ENCODE measurements around the gene GPD2.
"Not testable (repeated sequence)": the region's sequence is repeated elsewhere in the genome, so short reads cannot be mapped to it uniquely, and the experiment has no call there.

Gene GPD2

DNA sequence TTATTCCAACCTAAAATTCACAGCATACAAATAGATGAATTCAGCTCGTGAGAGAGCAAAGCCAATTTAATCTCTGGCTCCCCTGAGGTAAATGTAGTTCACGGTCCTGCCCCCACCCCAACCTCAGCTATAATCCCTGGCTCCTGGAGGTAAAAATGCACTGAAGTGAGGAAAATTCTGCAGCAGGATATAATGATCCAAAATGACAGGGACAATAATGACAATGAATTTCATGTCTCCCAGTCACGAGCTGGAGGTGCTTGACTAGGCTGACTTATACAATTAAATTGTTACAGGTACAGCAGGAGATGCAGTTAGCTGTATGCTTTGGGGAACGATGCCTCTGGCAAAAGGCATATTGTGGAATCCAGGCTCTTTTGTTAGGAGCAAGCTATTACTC is 82.0 kb downstream of the GPD2 start:
- no peaks in the 10 kb centered on the region for H3K79me2 ChIP-seq (ENCODE audit: insufficient read depth, low read length)
- H3F3A ChIP-seq (ENCODE audit: low read depth), result no peaks in the 10 kb centered on the region
- no peaks in the 10 kb centered on the region for H3K4me1 ChIP-seq (ENCODE audit: insufficient read depth, low read length, poor library complexity, severe bottlenecking)

GRCh38 chr2:156522864-156523440 is 86.8 kb downstream of the GPD2 start:
- Histone ChIP-seq H3K27me3 (ENCODE audit: insufficient read depth, low read length, poor library complexity, severe bottlenecking) (no peaks in the 10 kb centered on the region), H3K4me3 (ENCODE audit: low read length, poor library complexity, severe bottlenecking) (no peak overlapping the region), H4K20me1 (ENCODE audit: insufficient read depth, low read length, poor library complexity, severe bottlenecking) (no peaks in the 10 kb centered on the region), H3K9me3 (ENCODE audit: insufficient read depth, low read depth, low read length) (no peaks in the 10 kb centered on the region), H3F3A (ENCODE audit: low read depth) (no peaks in the 10 kb centered on the region), H3K9ac (ENCODE audit: low read depth, low read length, poor library complexity, severe bottlenecking) (no peak overlapping the region), H3K36me3 (ENCODE audit: insufficient read depth, low read length) (0 out of 2 replicates have a peak, but pooled peaks cover 6% of the 10 kb centered on the region), H3K79me2 (ENCODE audit: insufficient read depth, low read length) (no peaks in the 10 kb centered on the region), H3K4me2 (ENCODE audit: low read depth, low read length, poor library complexity, severe bottlenecking) (no peak overlapping the region), H3K9me2 (replicated peaks; ENCODE audit: low read depth, low read length) (no peaks in the 10 kb centered on the region), H2AFZ (ENCODE audit: low read length) (no peak overlapping the region), H3K4me1 (ENCODE audit: insufficient read depth, low read length, poor library complexity, severe bottlenecking) (no peaks in the 10 kb centered on the region)
- TF ChIP-seq EZH2phosphoT487 (IDR thresholded peaks at IDR 0.05; ENCODE audit: borderline replicate concordance), result no peak
- no peak for TF ChIP-seq CTCF (conservative IDR thresholded peaks at IDR 0.05; ENCODE audit: low read length)

More for the DNA sequence above, 82.0 kb downstream of the GPD2 start:
- H3K27me3 ChIP-seq (ENCODE audit: insufficient read depth, low read length, poor library complexity, severe bottlenecking), result no peaks in the 10 kb centered on the region
- no peak overlapping the region for H2AFZ ChIP-seq (ENCODE audit: low read length)
- no peak overlapping the region for H3K4me3 ChIP-seq (ENCODE audit: low read length, poor library complexity, severe bottlenecking)
- H4K20me1 ChIP-seq (ENCODE audit: insufficient read depth, low read length, poor library complexity, severe bottlenecking), result no peaks in the 10 kb centered on the region
- H3K36me3 ChIP-seq (ENCODE audit: insufficient read depth, low read length), result peaks cover 27% of the 10 kb centered on the region; the same call in 1 of the 2 replicates
- TF ChIP-seq EZH2phosphoT487 (IDR thresholded peaks at IDR 0.05; ENCODE audit: borderline replicate concordance), result no peak
- no peak for TF ChIP-seq CTCF (conservative IDR thresholded peaks at IDR 0.05; ENCODE audit: low read length)
- no peaks in the 10 kb centered on the region for H3K9me2 ChIP-seq (replicated peaks; ENCODE audit: low read depth, low read length)
- no peak overlapping the region for H3K9ac ChIP-seq (ENCODE audit: low read depth, low read length, poor library complexity, severe bottlenecking)
- no peaks in the 10 kb centered on the region for H3K9me3 ChIP-seq (ENCODE audit: insufficient read depth, low read depth, low read length)
- H3K4me2 ChIP-seq (ENCODE audit: low read depth, low read length, poor library complexity, severe bottlenecking), result no peak overlapping the region

DNA sequence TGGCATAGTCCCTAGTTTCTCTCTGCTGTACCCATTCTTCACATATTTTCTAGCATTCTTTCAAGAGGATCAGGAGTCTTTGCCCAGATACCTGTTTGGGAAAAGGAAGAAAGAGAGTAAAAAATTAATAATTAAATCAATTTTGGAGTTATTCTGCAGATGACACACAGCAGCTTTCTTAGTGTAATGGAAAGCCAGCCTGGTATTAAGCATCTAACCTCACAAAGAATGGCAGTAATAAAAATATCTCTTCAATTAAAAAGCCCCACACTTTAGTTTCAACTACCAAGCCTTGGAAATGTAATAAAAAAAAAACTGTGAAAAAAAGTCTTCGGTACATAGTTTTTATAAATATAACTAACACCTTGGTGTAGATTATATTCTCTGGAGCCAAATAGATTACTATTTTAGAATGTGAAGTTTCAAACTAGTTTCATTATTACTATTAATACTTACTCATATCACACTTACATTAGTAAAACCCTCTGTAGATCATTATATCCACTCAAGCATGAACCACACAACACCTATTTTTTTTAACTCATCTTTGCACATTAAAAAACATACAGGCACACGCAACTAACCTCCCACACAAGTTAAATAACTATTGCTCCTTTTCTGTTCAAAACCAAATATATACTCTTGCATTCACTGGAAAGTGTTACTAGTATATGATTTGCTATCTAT is 90.9 kb downstream of the GPD2 start:
- Histone ChIP-seq H3K9me2 (replicated peaks; ENCODE audit: low read depth, low read length) (no peaks in the 10 kb centered on the region), H3K4me2 (ENCODE audit: low read depth, low read length, poor library complexity, severe bottlenecking) (no peak overlapping the region), H4K20me1 (ENCODE audit: insufficient read depth, low read length, poor library complexity, severe bottlenecking) (no peaks in the 10 kb centered on the region), H3K27me3 (ENCODE audit: insufficient read depth, low read length, poor library complexity, severe bottlenecking) (no peaks in the 10 kb centered on the region), H3K4me3 (ENCODE audit: low read length, poor library complexity, severe bottlenecking) (no peak overlapping the region), H3K36me3 (ENCODE audit: insufficient read depth, low read length) (no peaks in the 10 kb centered on the region), H2AFZ (ENCODE audit: low read length) (no peak overlapping the region), H3K9me3 (ENCODE audit: insufficient read depth, low read depth, low read length) (no peaks in the 10 kb centered on the region), H3K79me2 (ENCODE audit: insufficient read depth, low read length) (no peaks in the 10 kb centered on the region), H3K4me1 (ENCODE audit: insufficient read depth, low read length, poor library complexity, severe bottlenecking) (no peaks in the 10 kb centered on the region), H3F3A (ENCODE audit: low read depth) (no peaks in the 10 kb centered on the region), H3K9ac (ENCODE audit: low read depth, low read length, poor library complexity, severe bottlenecking) (no peak overlapping the region)
- no peak for TF ChIP-seq EZH2phosphoT487 (IDR thresholded peaks at IDR 0.05; ENCODE audit: borderline replicate concordance)
- no peak for TF ChIP-seq CTCF (conservative IDR thresholded peaks at IDR 0.05; ENCODE audit: low read length)

DNA sequence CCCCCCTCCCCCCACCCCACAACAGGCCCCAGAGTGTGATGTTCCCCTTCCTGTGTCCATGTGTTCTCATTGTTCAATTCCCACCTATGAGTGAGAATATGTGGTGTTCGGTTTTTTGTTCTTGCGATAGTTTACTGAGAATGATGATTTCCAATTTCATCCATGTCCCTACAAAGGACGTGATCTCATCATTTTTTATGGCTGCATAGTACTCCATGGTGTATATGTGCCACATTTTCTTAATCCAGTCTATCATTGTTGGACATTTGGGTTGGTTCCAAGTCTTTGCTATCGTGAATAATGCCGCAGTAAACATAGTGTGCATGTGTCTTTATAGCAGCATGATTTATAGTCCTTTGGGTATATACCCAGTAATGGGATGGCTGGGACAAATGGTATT is 92.4 kb downstream of the GPD2 start:
- H3K9me2 ChIP-seq (replicated peaks; ENCODE audit: low read depth, low read length); H3K79me2 ChIP-seq (ENCODE audit: insufficient read depth, low read length); H3K4me1 ChIP-seq (ENCODE audit: insufficient read depth, low read length, poor library complexity, severe bottlenecking); H3K27me3 ChIP-seq (ENCODE audit: insufficient read depth, low read length, poor library complexity, severe bottlenecking); H4K20me1 ChIP-seq (ENCODE audit: insufficient read depth, low read length, poor library complexity, severe bottlenecking); H3K4me2 ChIP-seq (ENCODE audit: low read depth, low read length, poor library complexity, severe bottlenecking); H3K4me3 ChIP-seq (ENCODE audit: low read length, poor library complexity, severe bottlenecking); H2AFZ ChIP-seq (ENCODE audit: low read length); H3K36me3 ChIP-seq (ENCODE audit: insufficient read depth, low read length); H3K9me3 ChIP-seq (ENCODE audit: insufficient read depth, low read depth, low read length); H3K9ac ChIP-seq (ENCODE audit: low read depth, low read length, poor library complexity, severe bottlenecking); H3F3A ChIP-seq (ENCODE audit: low read depth): not testable (repeated sequence)
